Measurements from ENCODE around the gene RPTOR. TPM values are rescaled to one million over a fixed set of nuclear protein-coding genes. Genes with fewer than 3 reads are reported as not detected.

The RPTOR gene
- polyA plus RNA-seq, 1 donor (not counting 4 experiments of a cell fraction or from before 2014, with no cell fraction given) = 4.0 TPM

DNA sequence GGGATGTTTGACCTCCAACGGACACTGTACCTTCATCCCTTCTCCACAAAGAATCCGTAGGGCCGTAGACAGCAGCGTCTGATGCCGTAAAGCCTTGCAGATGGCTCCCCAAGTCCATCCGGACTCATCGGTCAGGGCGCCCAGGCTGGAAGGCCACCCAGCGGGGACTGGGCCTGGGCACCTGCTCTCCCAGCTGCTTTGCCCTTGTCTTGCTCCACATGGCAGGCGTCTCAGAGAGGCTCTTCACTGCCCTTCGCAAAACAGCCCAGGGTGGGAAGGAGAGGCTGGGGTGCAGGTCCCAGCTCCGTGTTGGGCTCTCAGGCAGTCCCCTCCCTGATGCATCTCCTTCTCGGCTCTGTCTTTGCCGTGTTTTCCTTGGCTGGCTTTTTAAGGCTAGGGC, 6.2 kb upstream of the RPTOR start:
- Histone ChIP-seq H3K4me2 (ENCODE audit: control insufficient read depth, extremely low read depth, insufficient read depth, low read depth, low read length) (no peak overlapping the region), H3K27ac (ENCODE audit: control insufficient read depth, insufficient read depth, low read length) (no peak overlapping the region), H3K27me3 (ENCODE audit: control insufficient read depth, extremely low read depth, insufficient read depth, low read length) (no peaks in the 10 kb centered on the region), H3K79me2 (ENCODE audit: control insufficient read depth, insufficient read depth, low read length) (no peaks in the 10 kb centered on the region), H3K9ac (ENCODE audit: control insufficient read depth, extremely low read depth, insufficient read depth, low read length) (no peak overlapping the region), H3K9me3 (ENCODE audit: control insufficient read depth, low read depth, low read length) (no peaks in the 10 kb centered on the region), H3K4me1 (ENCODE audit: control insufficient read depth, extremely low read depth, insufficient read depth, low read length) (peaks cover 11% of the 10 kb centered on the region), H3K9me1 (ENCODE audit: control insufficient read depth, extremely low read depth, insufficient read depth, low read length) (no peaks in the 10 kb centered on the region), H2AFZ (ENCODE audit: control insufficient read depth, low read length) (no peak overlapping the region), H3K36me3 (ENCODE audit: control insufficient read depth in 2 of 2, extremely low read depth in 1 of 2, insufficient read depth in 2 of 2, low read length in 2 of 2) (no peaks in the 10 kb centered on the region), H4K20me1 (ENCODE audit: control insufficient read depth, extremely low read depth, insufficient read depth, low read length) (no peaks in the 10 kb centered on the region), H3K4me3 (ENCODE audit: control insufficient read depth in 2 of 3, extremely low read depth in 1 of 3, insufficient read depth in 2 of 3, low read depth in 1 of 3, low read length in 3 of 3) (no peak overlapping the region)
- TF ChIP-seq EZH2 (IDR thresholded peaks at IDR 0.05; ENCODE audit: low read length) = no peak
- TF ChIP-seq, protein P1, sequence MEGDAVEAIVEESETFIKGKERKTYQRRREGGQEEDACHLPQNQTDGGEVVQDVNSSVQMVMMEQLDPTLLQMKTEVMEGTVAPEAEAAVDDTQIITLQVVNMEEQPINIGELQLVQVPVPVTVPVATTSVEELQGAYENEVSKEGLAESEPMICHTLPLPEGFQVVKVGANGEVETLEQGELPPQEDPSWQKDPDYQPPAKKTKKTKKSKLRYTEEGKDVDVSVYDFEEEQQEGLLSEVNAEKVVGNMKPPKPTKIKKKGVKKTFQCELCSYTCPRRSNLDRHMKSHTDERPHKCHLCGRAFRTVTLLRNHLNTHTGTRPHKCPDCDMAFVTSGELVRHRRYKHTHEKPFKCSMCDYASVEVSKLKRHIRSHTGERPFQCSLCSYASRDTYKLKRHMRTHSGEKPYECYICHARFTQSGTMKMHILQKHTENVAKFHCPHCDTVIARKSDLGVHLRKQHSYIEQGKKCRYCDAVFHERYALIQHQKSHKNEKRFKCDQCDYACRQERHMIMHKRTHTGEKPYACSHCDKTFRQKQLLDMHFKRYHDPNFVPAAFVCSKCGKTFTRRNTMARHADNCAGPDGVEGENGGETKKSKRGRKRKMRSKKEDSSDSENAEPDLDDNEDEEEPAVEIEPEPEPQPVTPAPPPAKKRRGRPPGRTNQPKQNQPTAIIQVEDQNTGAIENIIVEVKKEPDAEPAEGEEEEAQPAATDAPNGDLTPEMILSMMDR (optimal IDR thresholded peaks at IDR 0.05 in 1 of 3, IDR thresholded peaks at IDR 0.05 in 1 of 3, conservative IDR thresholded peaks at IDR 0.05 in 1 of 3; ENCODE audit: extremely low read depth in 1 of 3, insufficient read depth in 2 of 3, low read length in 3 of 3) = no peak
- DNase-seq (ENCODE audit: low read depth, low spot score) (no peak), FAIRE-seq (no peak)
- dilution Hi-C loops (cut with MboI; ENCODE audit: extremely low pct_ligation_motif_present, low sequenced_read_pairs) = no loop called here

DNA sequence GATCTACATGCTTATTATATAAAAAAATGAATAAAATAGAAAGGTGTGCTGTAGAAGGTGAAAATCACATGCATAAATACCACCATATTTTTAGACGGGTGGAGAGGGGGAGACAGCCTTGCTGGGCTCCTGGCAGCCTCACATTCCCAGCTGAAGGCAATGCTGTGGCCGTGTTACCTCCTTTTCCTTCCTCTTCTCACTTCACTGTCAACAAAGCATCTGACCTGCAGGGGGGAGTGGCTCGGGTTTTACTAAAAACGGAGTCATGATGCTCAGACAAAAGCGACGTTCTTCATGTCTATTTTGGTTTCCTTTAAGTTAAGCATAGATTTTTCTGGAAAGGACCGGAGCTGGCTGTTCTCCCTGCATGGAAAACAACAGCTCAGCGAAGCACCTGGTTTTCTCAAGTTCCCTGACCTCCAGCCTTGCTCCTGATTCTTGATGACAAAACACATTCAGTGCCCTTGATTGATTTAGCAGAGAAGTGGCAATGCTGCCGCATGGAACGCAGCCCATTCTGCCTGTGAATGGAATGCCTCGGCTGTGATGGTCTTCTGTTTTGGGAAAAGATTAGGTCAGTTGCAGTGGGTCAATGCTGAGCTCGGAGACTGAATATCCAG, 5.5 kb upstream of the RPTOR start:
- no peaks in the 10 kb centered on the region for H3K9me3 ChIP-seq (ENCODE audit: control insufficient read depth, low read depth, low read length)
- H3K4me3 ChIP-seq (ENCODE audit: control insufficient read depth in 2 of 3, extremely low read depth in 1 of 3, insufficient read depth in 2 of 3, low read depth in 1 of 3, low read length in 3 of 3) = no peak overlapping the region
- dilution Hi-C loops (cut with MboI; ENCODE audit: extremely low pct_ligation_motif_present, low sequenced_read_pairs) = no loop called here
- H4K20me1 ChIP-seq (ENCODE audit: control insufficient read depth, extremely low read depth, insufficient read depth, low read length) = no peaks in the 10 kb centered on the region
- no peaks in the 10 kb centered on the region for H3K79me2 ChIP-seq (ENCODE audit: control insufficient read depth, insufficient read depth, low read length)
- DNase-seq (ENCODE audit: low read depth, low spot score) = no peak
- H3K36me3 ChIP-seq (ENCODE audit: control insufficient read depth in 2 of 2, extremely low read depth in 1 of 2, insufficient read depth in 2 of 2, low read length in 2 of 2) = no peaks in the 10 kb centered on the region
- H3K27ac ChIP-seq (ENCODE audit: control insufficient read depth, insufficient read depth, low read length) = no peak overlapping the region
- peaks cover 11% of the 10 kb centered on the region for H3K4me1 ChIP-seq (ENCODE audit: control insufficient read depth, extremely low read depth, insufficient read depth, low read length)
- H3K27me3 ChIP-seq (ENCODE audit: control insufficient read depth, extremely low read depth, insufficient read depth, low read length) = no peaks in the 10 kb centered on the region
- peak overlapping the region; percentile 8 for H3K9ac ChIP-seq (ENCODE audit: control insufficient read depth, extremely low read depth, insufficient read depth, low read length)
- H3K9me1 ChIP-seq (ENCODE audit: control insufficient read depth, extremely low read depth, insufficient read depth, low read length) = no peaks in the 10 kb centered on the region
- FAIRE-seq = no peak
- TF ChIP-seq, protein P1 (optimal IDR thresholded peaks at IDR 0.05 in 1 of 3, IDR thresholded peaks at IDR 0.05 in 1 of 3, conservative IDR thresholded peaks at IDR 0.05 in 1 of 3; ENCODE audit: extremely low read depth in 1 of 3, insufficient read depth in 2 of 3, low read length in 3 of 3) = peak in 2 of 3 experiments; percentile 8 to 9
- TF ChIP-seq EZH2 (IDR thresholded peaks at IDR 0.05; ENCODE audit: low read length) = no peak
- H3K4me2 ChIP-seq (ENCODE audit: control insufficient read depth, extremely low read depth, insufficient read depth, low read depth, low read length) = peak overlapping the region; percentile 53
- peak overlapping the region; percentile 41 for H2AFZ ChIP-seq (ENCODE audit: control insufficient read depth, low read length)

Measured in keratinocyte (primary cell).